Measurements from ENCODE around the gene UNC13A. TPM values are rescaled to one million over a fixed set of nuclear protein-coding genes. Genes with fewer than 3 reads are reported as not detected.

UNC13A gene
- total and polyA plus RNA-seq, 2 of the 8 experiments (the other 6 are each of a cell fraction or from before 2014, with no cell fraction given) = 13.1 to 47.6 TPM

DNA sequence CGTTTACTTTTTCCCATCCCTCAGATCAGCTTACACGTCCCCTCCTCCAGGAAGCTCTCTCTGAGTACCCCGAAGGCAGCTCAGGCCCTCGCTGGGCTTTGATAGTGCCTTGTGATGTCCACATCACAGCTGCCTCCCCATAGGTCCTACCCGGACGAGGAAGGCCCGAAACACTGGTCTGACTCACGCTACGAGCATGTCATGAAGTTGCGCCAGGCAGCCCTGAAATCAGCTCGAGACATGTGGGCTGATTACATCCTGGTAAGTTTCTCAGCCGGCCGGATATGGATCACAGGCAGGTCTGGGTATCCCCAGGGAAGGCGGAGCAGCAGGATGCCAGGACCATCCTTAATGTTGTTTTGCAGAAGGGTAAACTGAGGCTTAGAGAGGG is 128.0 kb downstream of the UNC13A start:
- no peaks in the 10 kb centered on the region for H3K79me1 ChIP-seq (ENCODE audit: low read depth, low read length)
- DNase-seq (ENCODE audit: low read depth in 1 of 2, low spot score in 2 of 2) (no peak), FAIRE-seq (no peak)
- peaks cover 0 to 7% (median 2%) of the 10 kb centered on the region in 4 experiments; a peak in 2 of 7 replicates for H3K27me3 ChIP-seq (replicated peaks in 1 of 4; ENCODE audit: control insufficient read depth in 3 of 4, extremely low read depth in 1 of 4, insufficient read depth in 3 of 4, low read length in 3 of 4)
- peaks cover 6% of the 10 kb centered on the region; the same call in 1 of the 2 replicates for H3K23me2 ChIP-seq (ENCODE audit: low read depth, low read length)
- H4K8ac ChIP-seq (ENCODE audit: extremely low read depth, insufficient read depth, low read length) = no peak overlapping the region
- POLR2A ChIA-PET (ENCODE audit: partially characterized antibody) = interaction anchor here (1.3 kb wide), 1 partner anchor 16 kb away, joined by 3 read pairs; no protein-coding TSS in a partner anchor
- no peak overlapping the region for H2BK5ac ChIP-seq (ENCODE audit: low read depth, low read length)
- no peak overlapping the region for H4K91ac ChIP-seq (replicated peaks; ENCODE audit: insufficient read length, low read length)
- H3K4me2 ChIP-seq (ENCODE audit: insufficient read depth in 1 of 2, low read depth in 2 of 2, low read length in 2 of 2) = no peak overlapping the region
- H2BK15ac ChIP-seq (ENCODE audit: low read length) = no peak overlapping the region
- H3K27ac ChIP-seq (ENCODE audit: low read depth, low read length) = no peak overlapping the region
- H3K4me1 ChIP-seq (replicated peaks in 1 of 4; ENCODE audit: control insufficient read depth in 3 of 4, insufficient read depth in 4 of 4, low read length in 3 of 4) = peaks cover 0 to 3% (median 3%) of the 10 kb centered on the region in 4 experiments; a peak in 4 of 7 replicates
- H3K18ac ChIP-seq (ENCODE audit: extremely low read depth, low read length) = no peak overlapping the region
- H3K23ac ChIP-seq (ENCODE audit: insufficient read length) = no peak overlapping the region
- H3K79me2 ChIP-seq (ENCODE audit: control insufficient read depth in 1 of 2, insufficient read depth in 2 of 2, low read length in 2 of 2) = no peaks in the 10 kb centered on the region; a peak in 1 of 4 replicates
- H4K20me1 ChIP-seq (replicated peaks in 1 of 2; ENCODE audit: control insufficient read depth in 1 of 2, insufficient read depth in 2 of 2, low read length in 2 of 2) = peaks cover 2 to 4% of the 10 kb centered on the region in 2 experiments
- H3K56ac ChIP-seq (replicated peaks; ENCODE audit: insufficient read length, low read depth, low read length) = no peak overlapping the region
- H2BK20ac ChIP-seq (ENCODE audit: low read length) = no peak overlapping the region
- no peak overlapping the region for H2BK12ac ChIP-seq (ENCODE audit: low read depth, low read length)
- no peaks in the 10 kb centered on the region for H3K9me3 ChIP-seq (ENCODE audit: insufficient read depth in 2 of 2, low read depth in 1 of 2, low read length in 1 of 2)
- H3K14ac ChIP-seq (ENCODE audit: insufficient read length) = no peak overlapping the region
- CTCF ChIA-PET (ENCODE audit: partially characterized antibody) = interaction anchor here (0.6 to 4.8 kb wide), 5 partner anchors 13 to 202 kb away, joined by 3 to 28 read pairs (median 7); no protein-coding TSS in a partner anchor
- H3K4me3 ChIP-seq (ENCODE audit: extremely low read depth in 1 of 4, insufficient read depth in 2 of 4, low read depth in 3 of 4, low read length in 4 of 4) = no peak overlapping the region
- no peak overlapping the region for H2AFZ ChIP-seq (ENCODE audit: low read length)
- no peak overlapping the region for H3K9ac ChIP-seq (replicated peaks in 1 of 4; ENCODE audit: extremely low read depth in 1 of 4, low read depth in 3 of 4, low read length in 3 of 4)
- no peak overlapping the region for H2BK120ac ChIP-seq (replicated peaks; ENCODE audit: low read depth, low read length)
- no peak overlapping the region for H4K5ac ChIP-seq (ENCODE audit: insufficient read length, low read depth, low read length)
- WGBS, 2 experiments (ENCODE audit: extremely low coverage in 1 of 2, insufficient coverage in 1 of 2, insufficient read length in 1 of 2, insufficient replicate concordance in 2 of 2, low coverage in 1 of 2, low lambda C conversion rate in 2 of 2, missing lambda C conversion rate in 1 of 2) = 91% methylated on average over 14 of the region's 14 CpGs; no CpG with 5 or more reads in 1 of the 2 experiments
- no peak overlapping the region for H3K4ac ChIP-seq (replicated peaks; ENCODE audit: insufficient read length, low read depth, low read length)
- H3K36me3 ChIP-seq (ENCODE audit: control insufficient read depth in 2 of 4, insufficient read depth in 4 of 4, low read length in 3 of 4) = peaks cover 0 to 4% (median 0%) of the 10 kb centered on the region in 4 experiments; a peak in 2 of 8 replicates
- H2AK5ac ChIP-seq (ENCODE audit: low read depth, low read length) = no peak overlapping the region
- TF ChIP-seq EZH2 (IDR thresholded peaks at IDR 0.05; ENCODE audit: low read depth, low read length, severe bottlenecking) = no peak
- no peak for TF ChIP-seq YY1 (IDR thresholded peaks at IDR 0.05; ENCODE audit: low read depth, low read length)
- TF ChIP-seq RAD21 (IDR thresholded peaks at IDR 0.05 in 1 of 2, conservative IDR thresholded peaks at IDR 0.05 in 1 of 2; ENCODE audit: low read depth in 2 of 2, low read length in 2 of 2) = no peak
- no peak for TF ChIP-seq CREB1 (IDR thresholded peaks at IDR 0.05)
- TF ChIP-seq GABPA (IDR thresholded peaks at IDR 0.05; ENCODE audit: borderline replicate concordance, insufficient read depth, low read length) = no peak
- no peak for TF ChIP-seq TAF1 (IDR thresholded peaks at IDR 0.05; ENCODE audit: low read depth, low read length)
- no peak for TF ChIP-seq CBX5 (IDR thresholded peaks at IDR 0.05; ENCODE audit: low read depth, low read length)
- TF ChIP-seq SAP30 (IDR thresholded peaks at IDR 0.05; ENCODE audit: insufficient read depth, insufficient replicate concordance, low read length) = no peak
- no peak for TF ChIP-seq ATF2 (IDR thresholded peaks at IDR 0.05; ENCODE audit: low read length)
- TF ChIP-seq BCL11A (IDR thresholded peaks at IDR 0.05; ENCODE audit: low read depth in 2 of 2, low read length in 2 of 2) = no peak
